H7 (cell line): Measurements from ENCODE around the gene LCN6. TPM values are rescaled to one million over a fixed set of nuclear protein-coding genes. Genes with fewer than 3 reads are reported as not detected.
"Not testable (repeated sequence)": the region's sequence is repeated elsewhere in the genome, so short reads cannot be mapped to it uniquely, and the experiment has no call there.

Experiments used
- DNase-seq: peaks from one replicate; pipeline ENCODE4 v3.0.0; 2012
- H3K27me3 ChIP-seq: 2 replicates; pipeline ENCODE4 v1.6.0; 2011; ENCODE audit warnings: mild to moderate bottlenecking, low read length; ENCODE audit not compliant: control insufficient read depth, insufficient read depth
- H3K36me3 ChIP-seq: replicated peaks from 2 replicates; pipeline ENCODE4 v1.5.1; 2011; ENCODE audit warnings: low read length; ENCODE audit not compliant: control insufficient read depth, insufficient read depth
- H3K4me3 ChIP-seq: 2 replicates; pipeline ENCODE4 v1.5.1; 2011; ENCODE audit warnings: low read depth, mild to moderate bottlenecking, control low read depth, low read length, moderate library complexity; ENCODE audit not compliant: insufficient read depth
- total RNA-seq: library from RNA; depleted of rRNA; stranded (reverse); fragments of >200 nt; shearing (Covaris generic); gene quantifications from 2 replicates; pipeline ENCODE4 v1.2.3, GENCODE V29; 2014

The LCN6 gene
- total RNA-seq, 1 experiment from 2014 or later, result not detected

GRCh38 chr9:136757751-136758140 lies 9.4 kb upstream of the LCN6 start:
- H3K4me3 ChIP-seq, result no peak overlapping the region
- H3K36me3 ChIP-seq, result no peaks in the 10 kb centered on the region
- DNase-seq, result peak; percentile 47
- no peaks in the 10 kb centered on the region for H3K27me3 ChIP-seq

GRCh38 chr9:136757328-136757727 lies 9.0 kb upstream of the LCN6 start:
- peak; percentile 37 for DNase-seq
- H3K27me3 ChIP-seq, result no peaks in the 10 kb centered on the region
- H3K4me3 ChIP-seq, result no peak overlapping the region
- no peaks in the 10 kb centered on the region for H3K36me3 ChIP-seq

- H3K27me3 ChIP-seq, result no peaks in the 10 kb centered on the region
- H3K4me3 ChIP-seq, result no peak overlapping the region
- no peak for DNase-seq
- H3K36me3 ChIP-seq, result no peaks in the 10 kb centered on the region
These were observed 8.5 kb upstream of the LCN6 start for GRCh38 chr9:136756836-136757235.

- no peak for DNase-seq
- H3K27me3 ChIP-seq, result no peaks in the 10 kb centered on the region
- H3K4me3 ChIP-seq, result no peak overlapping the region
- H3K36me3 ChIP-seq, result no peaks in the 10 kb centered on the region
These were observed 7.8 kb upstream of the LCN6 start for GRCh38 chr9:136756134-136756438.

- not testable (repeated sequence) for H3K4me3 ChIP-seq, DNase-seq, H3K36me3 ChIP-seq, H3K27me3 ChIP-seq
These were observed 7.2 kb upstream of the LCN6 start for GRCh38 chr9:136755302-136756133.

GRCh38 chr9:136754626-136755301 lies 6.4 kb upstream of the LCN6 start:
- H3K36me3 ChIP-seq, result no peaks in the 10 kb centered on the region

GRCh38 chr9:136754059-136754572 lies 5.8 kb upstream of the LCN6 start:
- DNase-seq, result peak; percentile 61
- Histone ChIP-seq H3K4me3 (no peak overlapping the region), H3K27me3 (no peaks in the 10 kb centered on the region), H3K36me3 (no peaks in the 10 kb centered on the region)

More at GRCh38 chr9:136754626-136755301, 6.4 kb upstream of the LCN6 start:
- DNase-seq, result peak; percentile 86
- Histone ChIP-seq H3K4me3 (no peak overlapping the region), H3K27me3 (no peaks in the 10 kb centered on the region)

GRCh38 chr9:136753371-136754058 lies 5.2 kb upstream of the LCN6 start:
- Histone ChIP-seq H3K4me3 (no peak overlapping the region), H3K36me3 (no peaks in the 10 kb centered on the region), H3K27me3 (no peaks in the 10 kb centered on the region)
- peak; percentile 57 for DNase-seq

GRCh38 chr9:136751814-136752213 lies 3.5 kb upstream of the LCN6 start:
- Histone ChIP-seq H3K4me3 (no peak overlapping the region), H3K36me3 (no peaks in the 10 kb centered on the region), H3K27me3 (no peaks in the 10 kb centered on the region)
- DNase-seq, result no peak

- H3K36me3 ChIP-seq, result no peaks in the 10 kb centered on the region
- DNase-seq, result no peak
- no peak overlapping the region for H3K4me3 ChIP-seq
- H3K27me3 ChIP-seq, result no peaks in the 10 kb centered on the region
These were observed 2.9 kb upstream of the LCN6 start for GRCh38 chr9:136751244-136751643.

- Histone ChIP-seq H3K36me3 (no peaks in the 10 kb centered on the region), H3K27me3 (no peaks in the 10 kb centered on the region), H3K4me3 (no peak overlapping the region)
- DNase-seq, result no peak
These were observed 2.2 kb upstream of the LCN6 start for GRCh38 chr9:136750526-136750925.

- no peak overlapping the region for H3K4me3 ChIP-seq
- DNase-seq, result no peak
- H3K36me3 ChIP-seq, result no peaks in the 10 kb centered on the region
- no peaks in the 10 kb centered on the region for H3K27me3 ChIP-seq
These were observed 614 bp upstream of the LCN6 start for GRCh38 chr9:136748666-136749611.

GRCh38 chr9:136747161-136748060 lies 914 bp downstream of the LCN6 start:
- no peak for DNase-seq
- Histone ChIP-seq H3K36me3 (no peaks in the 10 kb centered on the region), H3K27me3 (no peaks in the 10 kb centered on the region), H3K4me3 (no peak overlapping the region)
